Activated CD4-positive, CD25-positive, alpha-beta regulatory T cell treated with anti-CD3 and anti-CD28 coated beads, Interleukin-2, amount 50 U/mL, for 16 hours (primary cell): ENCODE results near the gene CACNA1B.

ENCODE experiments used
- DNase-seq: peaks from one replicate; pipeline ENCODE4 v3.0.0-alpha.2; 2020; ENCODE audit warnings: low read depth, low spot score

Gene CACNA1B

GRCh38 chr9:137985637-137986071 is 108.1 kb downstream of the CACNA1B start:
- DNase-seq, result no peak

- DNase-seq, result no peak
These were observed 108.9 kb downstream of the CACNA1B start for GRCh38 chr9:137986268-137987099.

GRCh38 chr9:137987244-137988030 is 109.9 kb downstream of the CACNA1B start:
- no peak for DNase-seq

- DNase-seq, result no peak
These were observed 110.5 kb downstream of the CACNA1B start for GRCh38 chr9:137988051-137988450.

GRCh38 chr9:137988701-137989100 is 111.1 kb downstream of the CACNA1B start:
- no peak for DNase-seq

- no peak for DNase-seq
These were observed 111.6 kb downstream of the CACNA1B start for GRCh38 chr9:137989156-137989555.

- DNase-seq, result no peak
These were observed 112.6 kb downstream of the CACNA1B start for GRCh38 chr9:137989999-137990715.

GRCh38 chr9:138003485-138004190 is 126.1 kb downstream of the CACNA1B start:
- DNase-seq, result no peak

GRCh38 chr9:138006576-138007233 is 129.1 kb downstream of the CACNA1B start:
- no peak for DNase-seq

- DNase-seq, result no peak
These were observed 130.0 kb downstream of the CACNA1B start for GRCh38 chr9:138007566-138007917.

- no peak for DNase-seq
These were observed 130.6 kb downstream of the CACNA1B start for GRCh38 chr9:138007918-138008841.

- no peak for DNase-seq
These were observed 131.6 kb downstream of the CACNA1B start for GRCh38 chr9:138009016-138009802.

GRCh38 chr9:138009803-138010690 is 132.5 kb downstream of the CACNA1B start:
- no peak for DNase-seq

- DNase-seq, result no peak
These were observed 133.3 kb downstream of the CACNA1B start for GRCh38 chr9:138010861-138011260.

GRCh38 chr9:138011951-138012500 is 134.4 kb downstream of the CACNA1B start:
- DNase-seq, result no peak

GRCh38 chr9:138013273-138013672 is 135.7 kb downstream of the CACNA1B start:
- no peak for DNase-seq

GRCh38 chr9:138013836-138014562 is 136.4 kb downstream of the CACNA1B start:
- DNase-seq, result no peak
